WTC11 (cell line): ENCODE data around the gene FLCN.

Experiments used
- ARID4B ChIP-seq: sonication (generic); formaldehyde crosslinking; IDR thresholded peaks from 2 replicates; pipeline ENCODE4 v1.8.0; 2023; ENCODE audit warnings: missing genetic modification reagents, mild to moderate bottlenecking, borderline replicate concordance
- ATF6 ChIP-seq: sonication (generic); formaldehyde crosslinking; IDR thresholded peaks from 2 replicates; pipeline ENCODE4 v1.8.1; 2023; ENCODE audit warnings: mild to moderate bottlenecking, missing genetic modification reagents
- CBFB ChIP-seq: sonication (generic); formaldehyde crosslinking; IDR thresholded peaks from 2 replicates; pipeline ENCODE4 v1.8.1; 2022; ENCODE audit warnings: mild to moderate bottlenecking, low read depth, missing genetic modification reagents
- CREB1 ChIP-seq: sonication (generic); formaldehyde crosslinking; IDR thresholded peaks from 2 replicates; pipeline ENCODE4 v1.8.0; 2023; ENCODE audit warnings: mild to moderate bottlenecking, missing genetic modification reagents
- CTCF ChIP-seq: fragments of 200-600 bp; IDR thresholded peaks from 2 replicates; pipeline ENCODE4 v1.8.0; 2022; ENCODE audit warnings: antibody characterized with exemption
- E2F1 ChIP-seq: sonication (generic); formaldehyde crosslinking; IDR thresholded peaks from 2 replicates; pipeline ENCODE4 v1.8.0; 2022; ENCODE audit warnings: mild to moderate bottlenecking, missing genetic modification reagents
- E2F4 ChIP-seq: sonication (generic); formaldehyde crosslinking; IDR thresholded peaks from 2 replicates; pipeline ENCODE4 v1.8.1; 2022; ENCODE audit warnings: low read depth, mild to moderate bottlenecking, moderate library complexity, missing genetic modification reagents, borderline replicate concordance
- ESRRA ChIP-seq: sonication (generic); formaldehyde crosslinking; IDR thresholded peaks from 2 replicates; pipeline ENCODE4 v1.8.1; 2022; ENCODE audit warnings: mild to moderate bottlenecking, missing genetic modification reagents, borderline replicate concordance
- FOXJ3 ChIP-seq: sonication (generic); formaldehyde crosslinking; IDR thresholded peaks from 2 replicates; pipeline ENCODE4 v1.9.0; 2021; ENCODE audit warnings: missing genetic modification reagents, mild to moderate bottlenecking, borderline replicate concordance
- JUN ChIP-seq: sonication (generic); formaldehyde crosslinking; IDR thresholded peaks from 2 replicates; pipeline ENCODE4 v1.8.0; 2023; ENCODE audit warnings: mild to moderate bottlenecking, missing genetic modification reagents
- ZNF232 ChIP-seq: sonication (generic); formaldehyde crosslinking; IDR thresholded peaks from 2 replicates; pipeline ENCODE4 v1.8.0; 2022; ENCODE audit warnings: mild to moderate bottlenecking, missing genetic modification reagents
- ZNF671 ChIP-seq: fragments of 250-450 bp; sonication (Bioruptor Pico); IDR thresholded peaks from 2 replicates; pipeline ENCODE4 v1.8.0; 2021; ENCODE audit warnings: mild to moderate bottlenecking
- TF ChIP-seq, protein P1 (sequence below): sonication (generic); formaldehyde crosslinking; IDR thresholded peaks from 2 replicates; pipeline ENCODE4 v1.8.1; 2023; ENCODE audit warnings: mild to moderate bottlenecking, missing genetic modification reagents, moderate library complexity
- TF ChIP-seq, protein P2 (sequence below): sonication (generic); formaldehyde crosslinking; IDR thresholded peaks from 2 replicates; pipeline ENCODE4 v1.8.0; 2022; ENCODE audit warnings: mild to moderate bottlenecking, missing genetic modification reagents

DNA sequence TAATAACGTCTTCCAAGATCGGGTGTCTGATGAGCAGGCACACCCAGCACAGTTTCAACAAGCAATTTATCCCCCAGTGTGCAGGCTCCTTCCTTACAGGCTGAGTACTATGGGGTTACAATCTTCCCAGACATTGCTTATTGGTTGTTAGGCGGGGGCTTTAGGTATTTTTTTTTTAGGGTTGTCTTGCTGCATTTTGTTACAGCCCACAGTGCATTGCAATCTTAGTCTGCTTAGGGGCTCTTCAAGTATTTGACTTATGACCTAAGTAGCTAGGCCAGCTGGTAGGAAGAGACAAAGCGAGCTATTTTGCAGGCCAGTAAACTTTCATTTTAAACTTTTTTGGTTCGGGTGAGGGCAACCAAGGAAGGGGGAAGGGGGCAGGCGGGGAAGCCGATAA, 36.7 kb downstream of the FLCN start:
- no peak for TF ChIP-seq CTCF
- TF ChIP-seq E2F4 (CRISPR knock-in tag): no peak
- no peak for TF ChIP-seq FOXJ3 (CRISPR knock-in tag)
- no peak for TF ChIP-seq CBFB (CRISPR knock-in tag)
- TF ChIP-seq JUN (CRISPR knock-in tag): no peak
- TF ChIP-seq E2F1 (CRISPR knock-in tag): no peak
- TF ChIP-seq, protein P1, sequence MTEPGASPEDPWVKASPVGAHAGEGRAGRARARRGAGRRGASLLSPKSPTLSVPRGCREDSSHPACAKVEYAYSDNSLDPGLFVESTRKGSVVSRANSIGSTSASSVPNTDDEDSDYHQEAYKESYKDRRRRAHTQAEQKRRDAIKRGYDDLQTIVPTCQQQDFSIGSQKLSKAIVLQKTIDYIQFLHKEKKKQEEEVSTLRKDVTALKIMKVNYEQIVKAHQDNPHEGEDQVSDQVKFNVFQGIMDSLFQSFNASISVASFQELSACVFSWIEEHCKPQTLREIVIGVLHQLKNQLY: no peak
- no peak for TF ChIP-seq ATF6
- TF ChIP-seq ZNF671: no peak
- TF ChIP-seq ZNF232: no peak
- TF ChIP-seq ESRRA: no peak
- no peak for TF ChIP-seq ARID4B (CRISPR knock-in tag)
- TF ChIP-seq, protein P2, sequence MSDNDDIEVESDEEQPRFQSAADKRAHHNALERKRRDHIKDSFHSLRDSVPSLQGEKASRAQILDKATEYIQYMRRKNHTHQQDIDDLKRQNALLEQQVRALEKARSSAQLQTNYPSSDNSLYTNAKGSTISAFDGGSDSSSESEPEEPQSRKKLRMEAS (CRISPR knock-in tag): no peak
- no peak for TF ChIP-seq CREB1 (CRISPR knock-in tag)
